Vagina (tissue), 2 donors: Measurements from ENCODE around the gene SCYGR3.

Source experiments
- POLR2A ChIP-seq, 2 donors: fragments of 450-650 bp; IDR thresholded peaks; one replicate each; pipeline ENCODE4 v1.6.1; 2017; ENCODE audit warnings: antibody characterized with exemption in 2 of 2, mild to moderate bottlenecking in 2 of 2, moderate library complexity in 2 of 2
- POLR2AphosphoS5 ChIP-seq, 2 donors: sonication (generic); formaldehyde crosslinking; IDR thresholded peaks; one replicate each; pipeline ENCODE4 v1.9.0; 2017; ENCODE audit warnings: antibody characterized with exemption in 2 of 2, mild to moderate bottlenecking in 2 of 2, low read depth in 1 of 2; ENCODE audit not compliant: insufficient read depth in 1 of 2
- TF ChIP-seq, protein P1 (sequence below), 3 experiments: fragments of 450-650 bp in 2 of 3; fragments of 200-600 bp in 1 of 3; sonication (generic) in 1 of 3; IDR thresholded peaks; one replicate each; pipeline ENCODE4 v1.5.1; 2017 to 2019; ENCODE audit warnings: antibody characterized with exemption in 3 of 3, mild to moderate bottlenecking in 2 of 3, moderate library complexity in 2 of 3

GRCh38 chr2:227576812-227577211, 37.8 kb downstream of the SCYGR3 start:
- TF ChIP-seq, protein P1, sequence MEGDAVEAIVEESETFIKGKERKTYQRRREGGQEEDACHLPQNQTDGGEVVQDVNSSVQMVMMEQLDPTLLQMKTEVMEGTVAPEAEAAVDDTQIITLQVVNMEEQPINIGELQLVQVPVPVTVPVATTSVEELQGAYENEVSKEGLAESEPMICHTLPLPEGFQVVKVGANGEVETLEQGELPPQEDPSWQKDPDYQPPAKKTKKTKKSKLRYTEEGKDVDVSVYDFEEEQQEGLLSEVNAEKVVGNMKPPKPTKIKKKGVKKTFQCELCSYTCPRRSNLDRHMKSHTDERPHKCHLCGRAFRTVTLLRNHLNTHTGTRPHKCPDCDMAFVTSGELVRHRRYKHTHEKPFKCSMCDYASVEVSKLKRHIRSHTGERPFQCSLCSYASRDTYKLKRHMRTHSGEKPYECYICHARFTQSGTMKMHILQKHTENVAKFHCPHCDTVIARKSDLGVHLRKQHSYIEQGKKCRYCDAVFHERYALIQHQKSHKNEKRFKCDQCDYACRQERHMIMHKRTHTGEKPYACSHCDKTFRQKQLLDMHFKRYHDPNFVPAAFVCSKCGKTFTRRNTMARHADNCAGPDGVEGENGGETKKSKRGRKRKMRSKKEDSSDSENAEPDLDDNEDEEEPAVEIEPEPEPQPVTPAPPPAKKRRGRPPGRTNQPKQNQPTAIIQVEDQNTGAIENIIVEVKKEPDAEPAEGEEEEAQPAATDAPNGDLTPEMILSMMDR (IDR thresholded peaks at IDR 0.05), result no peak
- TF ChIP-seq POLR2AphosphoS5 (IDR thresholded peaks at IDR 0.05; ENCODE audit: insufficient read depth in 1 of 2, low read depth in 1 of 2) (no peak), POLR2A (IDR thresholded peaks at IDR 0.05) (no peak)
